Activated CD4-positive, alpha-beta T cell treated with anti-CD3 and anti-CD28 coated beads for 24 hours (primary cell): Measurements from ENCODE around the gene PYROXD2.
"Not testable (repeated sequence)": the region's sequence is repeated elsewhere in the genome, so short reads cannot be mapped to it uniquely, and the experiment has no call there.

Experiments
- DNase-seq, 2 donors: peaks; one replicate each; pipeline ENCODE4 v3.0.0-alpha.2; 2020; ENCODE audit warnings: low read depth in 2 of 2

The PYROXD2 gene

DNA sequence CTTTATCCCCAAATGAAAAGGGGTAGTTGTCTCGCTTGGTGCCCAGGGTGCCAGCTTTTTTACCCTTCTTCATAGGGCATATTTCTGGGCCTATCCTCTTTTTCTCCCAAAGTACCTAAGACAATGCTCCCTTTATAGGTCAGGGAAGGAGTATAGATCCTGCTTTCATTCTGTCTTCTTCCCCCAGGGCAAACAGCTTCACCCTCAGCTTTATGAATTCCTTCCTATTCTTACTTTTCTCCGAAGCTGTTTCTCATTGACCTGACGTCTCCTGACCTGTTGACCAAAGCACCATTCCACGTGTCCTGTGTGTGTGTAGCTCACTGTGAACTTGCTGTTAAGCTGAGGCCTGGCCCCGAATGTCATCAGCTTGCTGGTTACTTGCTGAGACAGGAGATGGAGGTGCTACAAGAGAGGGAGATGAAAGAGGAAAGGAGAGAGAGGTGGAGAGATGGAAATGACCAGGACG lies 48.9 kb downstream of the PYROXD2 start:
- no peak for DNase-seq

DNA sequence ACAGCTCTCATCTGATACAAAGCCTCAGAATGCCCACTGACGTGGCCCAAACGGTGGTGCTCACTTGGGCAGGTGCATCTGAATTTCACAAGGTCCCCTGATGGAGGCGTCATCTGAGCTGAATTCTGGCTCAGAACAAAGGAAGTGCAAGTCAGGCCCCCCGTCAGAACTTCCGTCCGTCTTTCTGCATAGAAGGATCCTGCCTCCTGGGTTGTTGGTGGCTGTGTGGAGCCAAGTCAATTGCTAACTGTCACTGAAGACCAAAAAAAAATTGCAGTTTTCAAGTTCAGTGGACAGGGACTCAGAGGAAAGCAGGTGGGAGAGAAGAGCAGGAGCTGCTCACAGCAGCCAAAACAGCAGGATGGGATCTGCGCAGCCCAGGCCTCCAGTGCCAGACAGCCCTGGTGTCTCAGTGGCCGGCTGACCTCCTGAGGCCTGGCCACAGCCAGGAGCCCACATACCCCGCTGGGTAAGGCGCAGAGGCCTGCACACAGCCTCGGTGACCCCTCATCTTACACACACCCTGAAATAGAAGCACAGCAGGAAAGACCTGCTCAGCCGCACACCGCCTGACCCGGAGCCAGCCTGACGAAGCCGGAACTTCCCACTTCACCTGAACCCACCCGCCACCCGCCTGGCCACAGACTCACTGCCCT lies 49.4 kb downstream of the PYROXD2 start:
- no peak for DNase-seq

DNA sequence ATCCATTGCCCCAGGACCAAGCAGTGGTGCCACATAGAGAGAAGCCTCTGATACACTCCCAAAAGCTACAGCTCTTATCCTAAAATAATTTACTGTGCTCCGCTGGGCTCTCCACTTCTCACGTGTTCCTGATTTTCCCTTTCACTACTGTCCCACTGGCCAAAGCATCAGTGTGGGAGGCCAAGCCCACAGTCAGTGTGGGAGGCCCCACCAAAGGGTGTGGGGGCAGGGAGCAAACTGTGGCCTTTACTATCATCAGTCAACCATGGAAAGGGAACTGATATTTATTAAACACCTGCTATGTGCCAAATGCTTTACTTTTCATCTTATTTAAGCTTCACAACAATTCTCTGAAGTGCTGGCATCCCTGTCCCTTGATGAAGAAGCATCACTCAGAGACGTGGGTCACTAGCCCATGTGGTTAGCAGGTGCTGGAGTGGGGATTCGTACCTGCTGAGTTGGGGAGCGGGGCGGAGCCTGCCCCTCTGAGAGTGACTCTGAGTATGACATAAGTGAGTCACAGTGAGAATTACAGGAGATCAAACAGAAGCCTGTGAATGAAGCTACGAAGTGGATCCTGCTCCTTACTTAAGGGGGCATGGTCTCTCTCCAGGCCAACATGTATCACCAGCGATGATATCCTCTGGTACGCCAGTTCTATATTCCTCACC lies 50.4 kb downstream of the PYROXD2 start:
- no peak for DNase-seq

DNA sequence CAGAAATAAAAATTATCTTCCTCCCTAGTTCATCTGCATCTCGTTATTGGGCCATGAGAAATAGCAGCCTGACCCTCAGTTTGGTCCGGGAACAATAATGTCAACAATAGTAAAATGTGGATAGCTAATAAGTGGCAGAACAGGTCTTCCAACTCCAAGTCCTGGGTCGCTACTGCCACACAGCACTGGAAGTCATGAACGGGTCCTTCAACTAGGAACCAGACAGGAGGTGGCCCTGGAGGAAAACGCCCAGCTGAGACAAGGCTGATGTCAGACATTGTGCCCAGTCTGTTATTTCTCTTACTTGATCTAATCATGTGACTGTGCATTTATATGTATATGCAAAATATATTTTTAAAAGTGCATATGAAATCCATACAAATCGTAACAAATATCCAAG lies 51.8 kb downstream of the PYROXD2 start:
- DNase-seq = no peak

DNA sequence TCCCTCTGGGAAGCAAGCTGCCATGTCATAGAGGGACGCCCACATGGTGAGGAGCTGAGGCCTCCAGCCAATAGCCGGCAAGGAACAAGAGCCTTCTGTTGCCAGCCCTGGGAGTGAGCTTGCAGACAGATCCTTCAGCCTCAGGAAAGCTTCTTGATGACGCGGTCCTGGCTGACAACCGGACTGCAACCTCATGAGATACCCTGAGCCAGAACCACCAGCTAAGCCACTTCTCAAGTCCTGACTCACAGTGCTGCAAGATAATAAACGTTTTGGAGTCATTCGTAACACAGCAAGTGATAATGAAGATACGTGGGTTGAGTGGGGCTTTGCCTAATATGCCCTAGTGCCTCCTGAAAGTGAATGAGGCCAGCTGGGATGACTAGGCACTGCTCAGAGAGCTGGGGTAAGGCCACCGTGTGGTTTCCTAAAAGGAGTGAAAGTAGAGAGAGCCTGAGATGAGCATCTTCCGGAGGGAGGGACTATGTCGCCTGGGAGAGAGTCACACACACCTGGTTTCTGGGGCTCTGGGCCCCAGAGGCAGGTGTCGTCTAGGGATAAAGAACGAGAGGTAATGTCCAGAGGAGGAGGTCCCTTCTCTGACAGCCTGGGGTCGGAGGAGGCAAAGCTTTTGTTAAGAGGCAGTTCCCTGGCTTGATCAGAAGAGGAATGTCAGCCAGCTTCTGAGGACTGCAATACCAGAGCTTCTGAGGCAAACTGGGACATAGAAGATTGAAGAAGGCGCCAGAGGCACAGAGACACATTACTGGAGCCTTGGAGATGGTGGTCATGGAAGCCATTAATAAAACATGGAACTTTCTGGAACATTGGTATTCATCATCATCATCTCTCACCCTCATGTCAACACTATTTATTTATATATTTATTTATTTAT lies 53.6 kb downstream of the PYROXD2 start:
- peak in 1 of 2 donors; percentile 6 for DNase-seq

DNA sequence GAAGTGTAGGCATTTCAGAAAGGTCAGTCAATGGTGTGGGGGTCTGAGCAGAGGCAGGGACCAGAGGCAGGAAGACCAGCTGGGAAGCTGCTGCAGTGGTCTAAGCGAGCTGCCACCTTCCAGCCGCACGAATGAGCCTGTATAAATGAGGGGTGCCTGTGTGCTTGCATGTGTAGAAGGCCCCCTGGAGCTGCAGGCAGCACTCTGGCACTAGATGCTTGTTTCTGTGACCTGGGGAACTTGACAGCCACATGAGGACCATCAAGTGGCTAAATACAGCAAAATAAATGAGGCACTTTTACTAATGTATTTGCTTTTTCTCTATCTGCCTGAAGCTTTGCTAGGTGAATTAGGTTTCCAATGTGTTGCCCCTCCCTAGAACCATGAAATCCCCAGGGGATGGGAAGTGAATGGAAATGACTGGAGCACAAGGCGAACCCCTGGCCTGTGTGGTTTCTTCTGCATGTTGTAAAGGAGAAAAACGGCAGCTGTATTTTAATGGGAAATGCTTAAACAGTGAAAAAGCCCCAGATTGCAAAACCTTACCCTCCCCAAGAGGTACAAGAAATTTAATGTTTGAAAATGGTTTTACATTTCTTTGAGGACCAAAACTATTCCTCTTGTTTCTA lies 57.7 kb downstream of the PYROXD2 start:
- DNase-seq = no peak

DNA sequence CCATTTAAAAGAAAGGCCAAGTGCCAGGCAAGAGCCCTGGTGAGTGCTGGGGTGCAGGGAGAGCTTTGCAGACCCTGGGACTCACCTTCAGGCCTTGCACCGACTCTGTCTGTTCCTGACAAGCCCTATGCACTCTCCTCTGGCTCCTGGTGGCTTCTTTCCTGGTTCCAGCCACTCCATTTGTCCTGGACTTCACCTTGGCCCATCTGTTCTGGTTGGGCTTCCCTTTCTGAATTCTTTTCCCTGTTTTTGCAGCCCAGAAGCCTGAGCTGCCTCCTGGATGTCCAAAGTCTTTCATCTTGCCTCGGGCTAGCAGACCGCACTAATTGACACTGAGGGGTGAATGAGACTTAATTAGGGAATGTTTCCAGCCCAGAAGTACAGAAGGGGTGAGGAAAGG lies 60.5 kb downstream of the PYROXD2 start:
- DNase-seq = no peak

DNA sequence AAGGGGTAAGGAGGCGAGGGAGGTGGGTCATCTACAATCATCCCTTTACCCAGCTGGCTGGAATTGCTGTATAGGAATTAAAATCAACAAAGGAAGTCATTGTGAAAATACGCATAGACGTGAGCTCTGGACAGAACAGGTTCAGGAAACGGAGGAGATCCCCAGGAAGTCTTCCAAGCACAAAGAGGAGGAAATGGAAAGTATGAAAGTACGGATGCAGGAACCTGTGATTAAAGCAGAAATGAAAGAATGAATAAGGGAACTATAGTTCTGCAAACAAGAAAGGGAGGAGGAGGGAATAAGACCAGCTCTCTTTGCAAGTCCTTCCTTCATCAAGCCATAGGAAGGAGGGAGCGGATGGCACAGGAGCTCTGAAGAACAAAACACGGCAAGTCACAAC lies 61.8 kb downstream of the PYROXD2 start:
- no peak for DNase-seq

DNA sequence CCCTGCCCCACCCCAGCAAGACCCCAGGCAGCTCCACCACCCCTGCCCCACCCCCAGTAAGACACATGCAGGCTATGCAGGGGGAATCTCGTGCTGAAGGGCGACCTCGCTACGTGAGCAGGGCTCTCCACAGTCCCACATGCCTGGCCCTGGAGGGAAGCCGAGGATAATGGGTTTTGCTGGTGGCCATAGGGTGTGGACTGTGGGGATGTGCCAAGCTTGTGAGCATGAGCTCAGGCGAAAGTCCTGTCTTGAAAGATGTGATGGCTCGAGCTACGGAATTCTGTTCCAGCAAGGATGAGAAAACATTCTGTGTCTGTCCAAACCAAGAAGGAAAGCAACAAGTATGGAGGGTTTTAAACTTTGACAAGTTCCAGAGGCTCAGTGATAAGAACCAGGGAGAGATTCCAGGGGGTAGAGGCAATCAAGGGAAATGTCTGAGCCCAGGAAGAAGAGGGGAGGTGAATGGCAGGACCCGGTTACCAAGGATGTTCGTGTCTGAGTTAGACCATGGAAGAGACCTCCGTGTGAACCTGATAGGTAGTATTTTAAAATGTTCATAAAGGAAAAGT lies 63.1 kb downstream of the PYROXD2 start:
- no peak for DNase-seq

DNA sequence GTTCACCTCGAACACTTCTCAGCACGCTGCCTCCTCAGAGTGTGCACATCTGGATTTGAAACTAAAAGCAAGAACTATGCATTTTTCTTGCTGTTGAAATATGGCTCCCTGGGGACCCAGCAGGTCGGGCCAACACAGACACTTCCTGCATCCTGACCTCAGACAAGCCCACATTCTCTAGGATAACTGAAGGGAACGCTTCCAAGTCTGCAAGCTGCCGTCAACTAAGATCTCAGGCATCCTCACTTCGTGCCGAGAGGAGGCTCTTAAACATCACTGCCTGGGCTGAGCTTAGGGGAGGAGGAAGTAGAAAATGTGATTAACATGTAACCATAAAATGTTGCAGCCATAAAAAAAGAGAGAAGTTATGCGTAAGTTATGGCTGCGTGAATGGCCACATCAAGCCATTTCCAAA lies 65.5 kb downstream of the PYROXD2 start:
- no peak for DNase-seq

DNA sequence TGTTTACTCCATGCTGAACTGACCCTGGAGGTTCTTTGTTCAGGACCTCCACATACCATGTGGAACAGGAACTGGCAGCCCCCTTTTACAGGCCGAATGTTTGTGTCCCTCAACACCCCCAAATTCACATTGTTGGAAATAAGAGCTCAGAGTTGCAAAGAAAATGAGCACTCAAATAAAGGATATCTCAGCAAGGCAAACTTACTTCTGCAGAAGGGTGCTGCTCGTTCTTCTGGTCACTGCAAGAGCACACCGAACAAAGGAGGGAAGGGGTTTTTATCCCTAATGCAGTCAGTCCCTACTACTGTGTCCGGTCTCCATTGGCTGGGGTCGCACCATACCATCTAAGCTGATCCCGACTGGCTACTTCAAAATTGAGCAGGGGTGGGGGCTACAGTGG lies 68.1 kb downstream of the PYROXD2 start:
- no peak for DNase-seq

DNA sequence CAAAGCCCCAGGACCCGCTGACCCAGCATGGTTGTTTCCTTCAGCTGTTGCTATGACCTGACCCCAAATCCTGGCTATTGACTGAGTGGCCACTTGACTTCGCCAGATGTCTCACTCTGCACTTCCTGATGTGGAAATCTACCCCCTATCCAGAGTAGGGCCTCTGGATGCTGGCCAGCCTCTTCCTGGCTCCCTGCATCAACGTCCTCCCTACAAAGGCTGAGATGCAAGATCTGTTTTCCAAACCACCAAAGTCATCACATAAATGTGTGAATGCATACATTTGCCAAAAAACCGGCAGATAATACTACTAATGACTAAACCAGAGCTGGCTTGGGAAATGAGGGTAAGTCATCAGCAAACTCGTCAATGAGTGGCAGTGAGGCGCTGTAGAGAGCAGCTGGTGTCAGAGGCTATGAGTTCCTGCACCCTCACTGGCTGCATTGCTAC lies 70.4 kb downstream of the PYROXD2 start:
- no peak for DNase-seq

DNA sequence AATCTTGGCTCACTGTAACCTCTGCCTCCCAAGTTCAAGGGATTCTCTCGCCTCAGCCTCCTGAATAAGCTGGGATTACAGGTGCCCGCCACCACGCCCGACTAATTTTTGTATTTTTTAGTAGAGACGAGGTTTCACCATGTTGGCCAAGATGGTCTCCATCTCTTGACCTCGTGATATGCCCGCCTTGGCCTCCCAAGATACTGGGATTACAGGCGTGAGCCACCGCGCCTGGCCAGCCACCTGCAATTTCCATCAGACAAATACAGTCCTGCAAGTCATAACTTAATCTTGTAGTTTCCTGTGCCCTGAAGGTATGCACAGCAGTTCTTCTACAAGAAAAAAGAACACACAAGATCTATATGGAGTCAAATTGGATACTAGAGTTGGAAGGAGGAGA lies 73.3 kb downstream of the PYROXD2 start:
- DNase-seq = not testable (repeated sequence)

DNA sequence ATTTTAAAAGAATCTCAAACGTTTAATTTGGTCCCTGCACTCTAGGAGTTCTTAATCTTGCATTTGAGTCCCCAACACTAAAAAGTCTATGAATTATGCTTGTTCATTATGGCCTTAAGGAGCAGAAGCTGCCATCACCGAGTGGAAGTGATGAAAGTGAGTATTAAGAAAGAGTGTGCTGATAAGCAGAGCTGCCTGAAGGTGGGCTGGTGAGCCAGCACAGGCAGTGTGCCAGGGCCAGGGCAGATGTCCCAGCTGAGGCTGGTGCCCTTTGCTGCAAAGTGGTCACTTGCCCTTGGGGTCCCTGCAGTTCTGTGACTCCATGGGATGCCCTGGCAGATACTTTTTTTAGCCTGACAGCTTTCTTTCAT lies 74.1 kb downstream of the PYROXD2 start:
- DNase-seq = no peak

DNA sequence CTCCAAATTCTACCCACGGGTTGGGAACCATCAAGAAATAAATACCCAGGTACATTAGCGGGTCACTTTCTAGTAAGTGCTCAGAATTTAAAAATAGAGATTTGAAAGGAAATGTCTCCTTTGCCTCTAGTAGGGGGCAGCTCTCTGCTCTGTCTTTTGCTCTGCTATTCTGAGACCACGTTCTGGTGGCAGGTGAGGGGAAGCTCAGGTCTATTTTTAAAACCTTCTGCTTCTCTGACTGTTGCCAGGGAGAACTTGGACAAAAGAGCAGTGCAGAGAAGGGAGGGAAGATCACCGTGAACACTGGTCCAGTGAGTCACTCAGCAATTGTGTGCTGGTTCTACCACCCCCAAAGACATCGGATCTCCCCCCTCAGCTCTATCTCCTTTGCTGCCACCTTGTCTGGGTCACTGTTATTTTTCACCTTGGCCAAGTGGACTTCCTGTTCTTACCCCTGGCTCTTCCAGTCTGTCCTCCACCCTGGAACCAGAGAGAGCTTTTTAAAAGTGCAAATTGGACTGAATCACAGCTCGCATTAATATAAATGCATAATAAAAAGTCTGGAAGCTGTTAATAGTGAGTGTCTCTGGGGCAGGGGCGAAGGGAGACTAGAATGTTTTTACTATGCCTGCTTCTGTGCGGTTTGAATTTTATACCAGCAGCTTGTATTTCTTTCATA lies 74.6 kb downstream of the PYROXD2 start:
- no peak for DNase-seq

DNA sequence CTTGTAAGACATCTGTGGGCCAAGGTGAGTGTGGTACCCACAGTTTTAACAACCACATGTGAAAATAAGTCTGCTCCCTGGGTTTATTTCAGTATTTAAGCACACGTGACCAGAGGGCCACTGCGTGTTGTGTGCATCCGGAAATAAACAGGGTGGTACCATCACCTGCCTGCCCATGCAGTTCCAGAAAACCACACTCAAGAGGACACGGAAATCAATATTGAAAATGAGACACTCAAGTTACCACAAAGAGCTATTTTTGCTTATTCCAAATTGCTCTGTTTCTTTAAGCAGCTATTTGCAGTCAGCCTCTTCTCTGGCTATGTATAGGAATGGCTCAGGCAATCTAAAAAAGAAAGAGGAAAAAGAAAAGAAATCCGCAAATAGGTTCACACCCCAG lies 75.2 kb downstream of the PYROXD2 start:
- no peak for DNase-seq

DNA sequence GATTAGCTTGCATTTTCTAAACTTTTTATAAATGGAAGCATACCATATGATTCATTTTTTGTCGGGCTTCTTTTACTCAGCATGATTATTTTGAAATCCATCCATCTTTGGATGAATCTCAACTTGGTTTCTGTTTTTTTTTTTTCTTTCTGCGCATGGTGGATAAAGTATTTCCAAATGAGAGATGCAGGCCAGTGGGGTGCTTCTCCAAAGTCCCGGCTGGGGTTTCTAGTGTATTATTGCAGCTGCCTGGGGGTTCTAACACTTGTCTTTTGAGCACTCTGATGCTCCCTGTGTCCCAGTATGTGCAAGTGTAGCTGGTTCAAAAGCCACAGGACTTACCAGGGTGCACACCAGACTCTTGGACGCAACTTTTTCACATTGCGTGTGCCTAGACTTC lies 76.1 kb downstream of the PYROXD2 start:
- DNase-seq = no peak

DNA sequence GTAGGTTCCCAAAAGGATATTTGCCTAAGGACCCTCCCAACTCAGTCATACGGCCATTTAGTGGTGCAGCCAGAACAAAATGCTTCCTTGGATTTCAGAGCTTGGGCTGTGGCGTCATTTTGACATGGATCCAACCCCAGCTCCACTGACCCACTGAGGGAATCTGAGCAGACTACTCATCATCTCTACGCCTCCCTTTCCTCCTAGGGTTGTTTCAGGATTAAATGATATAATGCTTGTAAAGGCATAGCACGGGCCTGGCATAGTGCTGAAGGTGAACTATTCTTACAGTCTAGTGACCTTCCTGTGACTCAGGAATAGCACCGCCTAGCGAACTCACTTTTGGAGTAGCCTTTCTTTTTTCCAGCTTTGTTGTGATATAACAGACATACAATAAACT lies 76.7 kb downstream of the PYROXD2 start:
- DNase-seq = no peak

DNA sequence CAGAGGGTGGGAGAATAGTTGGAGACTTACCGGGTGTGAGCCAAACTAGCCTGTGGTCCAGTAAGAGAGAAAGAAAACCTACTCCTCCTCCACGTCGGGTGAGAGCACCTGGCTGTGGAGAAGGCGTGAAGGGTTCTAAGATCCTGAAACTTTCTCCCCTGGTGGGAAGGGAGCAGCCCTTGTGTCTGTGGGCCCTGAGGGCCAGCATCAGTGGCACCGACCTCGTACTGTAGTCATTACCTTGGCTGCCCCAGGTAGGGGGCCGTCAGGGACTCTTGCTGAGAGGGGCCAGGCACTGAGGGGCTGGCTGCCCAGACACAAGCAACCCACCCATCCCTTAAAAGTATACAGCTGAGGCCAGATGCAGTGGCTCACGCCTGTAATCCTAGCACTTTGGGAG lies 77.5 kb downstream of the PYROXD2 start:
- DNase-seq = no peak
